HepG2 (cell line): ENCODE results near the gene BEAN1. TPM values are rescaled to one million over a fixed set of nuclear protein-coding genes. Genes with fewer than 3 reads are reported as not detected.

Experiments used
- CBX5 ChIP-seq: sonication (generic); formaldehyde crosslinking; IDR thresholded peaks from 2 replicates; pipeline ENCODE4 v1.4.0; 2020; ENCODE audit warnings: missing genetic modification reagents, borderline replicate concordance
- CREB1 ChIP-seq, 2 experiments: fragments of 450-650 bp in 1 of 2; IDR thresholded peaks; 2 replicates each; pipeline ENCODE4 v1.6.1; 2016 to 2017; ENCODE audit warnings: control low read depth in 1 of 2, mild to moderate bottlenecking in 1 of 2, missing compliant biosample characterization in 1 of 2, missing genetic modification characterization in 1 of 2
- HDAC2 ChIP-seq: sonication (generic); formaldehyde crosslinking; IDR thresholded peaks from 2 replicates; pipeline ENCODE4 v1.4.0; 2020; ENCODE audit warnings: missing genetic modification reagents
- HNRNPL ChIP-seq: fragments of 200-400 bp; formaldehyde crosslinking; IDR thresholded peaks from 2 replicates; pipeline ENCODE4 v1.6.1; 2017; ENCODE audit warnings: mild to moderate bottlenecking, low read depth, low read length
- HOXD1 ChIP-seq: sonication (generic); formaldehyde crosslinking; IDR thresholded peaks from 2 replicates; pipeline ENCODE4 v1.5.0; 2020; ENCODE audit warnings: missing genetic modification reagents
- ISX ChIP-seq: sonication (generic); formaldehyde crosslinking; conservative IDR thresholded peaks from 2 replicates; pipeline ENCODE4 v1.5.0; 2020; ENCODE audit warnings: missing genetic modification reagents
- MED1 ChIP-seq: sonication (generic); formaldehyde crosslinking; IDR thresholded peaks from 2 replicates; pipeline ENCODE4 v1.4.0; 2020; ENCODE audit warnings: missing genetic modification reagents
- NR2F6 ChIP-seq, 2 experiments: IDR thresholded peaks; 2 replicates each; pipeline ENCODE4 v1.6.1; 2016; ENCODE audit warnings: antibody characterized with exemption in 1 of 2, mild to moderate bottlenecking in 1 of 2
- POLR2AphosphoS2 ChIP-seq: IDR thresholded peaks from 2 replicates; pipeline ENCODE4 v1.6.1; 2011; ENCODE audit warnings: low read depth, low read length, improper control_type of control experiment
- RXRB ChIP-seq: IDR thresholded peaks from 2 replicates; pipeline ENCODE4 v1.6.1; 2016; ENCODE audit warnings: borderline replicate concordance, missing genetic modification reagents, missing compliant biosample characterization
- TERF1 ChIP-seq: sonication (generic); formaldehyde crosslinking; IDR thresholded peaks from 2 replicates; pipeline ENCODE4 v1.8.0; 2022; ENCODE audit warnings: mild to moderate bottlenecking, missing genetic modification reagents, moderate library complexity
- ZFP91 ChIP-seq: sonication (generic); formaldehyde crosslinking; IDR thresholded peaks from 2 replicates; pipeline ENCODE4 v1.9.0; 2022; ENCODE audit warnings: missing genetic modification reagents, mild to moderate bottlenecking, borderline replicate concordance
- ZNF263 ChIP-seq: sonication (generic); formaldehyde crosslinking; IDR thresholded peaks from 2 replicates; pipeline ENCODE4 v1.4.0; 2020; ENCODE audit warnings: missing genetic modification reagents
- ZNF326 ChIP-seq: sonication (generic); formaldehyde crosslinking; IDR thresholded peaks from 2 replicates; pipeline ENCODE4 v1.4.0; 2020; ENCODE audit warnings: missing genetic modification reagents, borderline replicate concordance
- ZNF510 ChIP-seq: sonication (generic); formaldehyde crosslinking; IDR thresholded peaks from 2 replicates; pipeline ENCODE4 v1.4.0; 2020; ENCODE audit warnings: low read depth, mild to moderate bottlenecking, missing genetic modification reagents
- ZNF619 ChIP-seq: sonication (generic); formaldehyde crosslinking; IDR thresholded peaks from 2 replicates; pipeline ENCODE4 v1.4.0; 2020; ENCODE audit warnings: mild to moderate bottlenecking, missing genetic modification reagents
- ZNF670 ChIP-seq: sonication (generic); formaldehyde crosslinking; IDR thresholded peaks from 2 replicates; pipeline ENCODE4 v1.8.0; 2022; ENCODE audit warnings: mild to moderate bottlenecking, missing genetic modification reagents, borderline replicate concordance
- ZNF737 ChIP-seq: sonication (generic); formaldehyde crosslinking; IDR thresholded peaks from 2 replicates; pipeline ENCODE4 v1.5.0; 2020; ENCODE audit warnings: missing genetic modification reagents, mild to moderate bottlenecking, borderline replicate concordance
- ZNF788 ChIP-seq: sonication (generic); formaldehyde crosslinking; IDR thresholded peaks from 2 replicates; pipeline ENCODE4 v1.5.0; 2020; ENCODE audit warnings: mild to moderate bottlenecking, missing genetic modification reagents, borderline replicate concordance
- polyA plus RNA-seq, 8 experiments: library from polyadenylated mRNA; depleted of rRNA in 3 of 8; stranded (reverse) in 7 of 8; unstranded in 1 of 8; fragments of >200 nt; fragmentation: Illumina TruSeq in 4 of 8; extraction: Trizol in 4 of 8; gene quantifications; 2 replicates each; pipeline versions ENCODE4 v1.2.1 to v1.2.3, GENCODE V29; 2011 to 2016; ENCODE audit warnings: low read depth in 4 of 8, missing spikeins in 1 of 8, mixed read lengths in 1 of 8; ENCODE audit not compliant: insufficient read depth in 1 of 8
- total RNA-seq, 5 experiments: library from RNA; depleted of rRNA; stranded (reverse); fragments of >200 nt; fragmentation: Illumina TruSeq; extraction: Trizol; gene quantifications; 2 replicates each; pipeline ENCODE4 v1.2.3, GENCODE V29; 2016; ENCODE audit warnings: low read depth in 1 of 5
- TF ChIP-seq, protein P1 (sequence below): sonication (generic); formaldehyde crosslinking; IDR thresholded peaks from 2 replicates; pipeline ENCODE4 v1.8.1; 2023; ENCODE audit warnings: missing genetic modification reagents, inconsistent platforms, borderline replicate concordance
- TF ChIP-seq, protein P2 (sequence below): sonication (generic); formaldehyde crosslinking; IDR thresholded peaks from 2 replicates; pipeline ENCODE4 v1.9.0; 2021; ENCODE audit warnings: missing genetic modification reagents, mild to moderate bottlenecking, borderline replicate concordance
- TF ChIP-seq, protein P3 (sequence below): conservative IDR thresholded peaks from 2 replicates; pipeline ENCODE4 v1.6.1; 2018; ENCODE audit warnings: missing genetic modification reagents

BEAN1 gene
- total and polyA plus RNA-seq, 2 of the 13 experiments (the other 11 are each of a cell fraction or from before 2014, with no cell fraction given), result 0.53 to 1.4 TPM

DNA sequence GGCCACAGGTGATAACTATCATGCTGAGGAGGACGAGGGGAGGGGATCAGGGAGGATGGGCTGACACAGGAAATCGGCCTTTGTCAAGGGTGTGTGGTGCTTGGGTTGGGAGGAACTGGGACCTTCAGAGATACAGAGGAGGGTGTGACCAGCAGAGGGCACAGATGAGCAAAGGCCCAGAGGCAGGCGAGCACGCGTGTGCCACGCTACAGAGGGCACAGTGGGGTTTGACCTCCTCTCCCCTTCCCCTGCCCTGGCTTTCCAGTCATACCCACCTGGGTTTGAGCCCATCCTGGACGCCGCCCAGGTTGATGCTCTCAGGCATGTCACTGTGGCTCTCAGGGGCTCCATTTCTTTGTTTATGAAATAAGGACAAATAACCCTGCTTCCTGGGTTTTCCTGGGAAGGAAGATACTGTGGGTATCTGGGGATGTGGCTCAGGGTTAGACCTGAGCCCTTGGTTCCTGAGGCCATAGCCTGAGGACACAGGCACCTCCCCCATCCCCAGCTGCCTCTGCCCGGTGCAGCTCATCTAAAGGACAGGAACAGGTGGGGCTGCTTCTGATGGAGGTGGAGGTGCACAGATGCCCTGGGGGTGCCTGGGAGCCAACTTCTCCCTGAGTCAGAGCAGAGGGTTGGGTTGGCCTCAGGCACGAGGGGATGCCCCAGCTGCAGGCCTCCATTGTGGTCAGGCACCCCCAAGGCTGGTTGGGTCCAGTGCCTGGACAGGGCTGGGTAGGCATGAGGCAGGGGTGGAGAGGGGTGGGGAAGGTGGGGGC, 51.8 kb downstream of the BEAN1 start (continued):
- TF ChIP-seq, protein P1, sequence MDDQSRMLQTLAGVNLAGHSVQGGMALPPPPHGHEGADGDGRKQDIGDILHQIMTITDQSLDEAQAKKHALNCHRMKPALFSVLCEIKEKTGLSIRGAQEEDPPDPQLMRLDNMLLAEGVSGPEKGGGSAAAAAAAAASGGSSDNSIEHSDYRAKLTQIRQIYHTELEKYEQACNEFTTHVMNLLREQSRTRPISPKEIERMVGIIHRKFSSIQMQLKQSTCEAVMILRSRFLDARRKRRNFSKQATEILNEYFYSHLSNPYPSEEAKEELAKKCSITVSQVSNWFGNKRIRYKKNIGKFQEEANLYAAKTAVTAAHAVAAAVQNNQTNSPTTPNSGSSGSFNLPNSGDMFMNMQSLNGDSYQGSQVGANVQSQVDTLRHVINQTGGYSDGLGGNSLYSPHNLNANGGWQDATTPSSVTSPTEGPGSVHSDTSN (CRISPR knock-in tag), result no peak
- TF ChIP-seq POLR2AphosphoS2 (no peak), NR2F6 (IDR thresholded peaks at IDR 0.05) (0 out of 2 replicates have a peak, but pooled peaks have one; percentile 43), NR2F6 (CRISPR knock-in tag; IDR thresholded peaks at IDR 0.05) (peak; percentile 82), HNRNPL (peak; percentile 80), ZFP91 (CRISPR knock-in tag) (peak; percentile 47), ZNF619 (CRISPR knock-in tag) (no peak), ZNF670 (CRISPR knock-in tag) (no peak), ZNF737 (no peak), ZNF326 (CRISPR knock-in tag) (no peak), ZNF263 (CRISPR knock-in tag) (peak; percentile 81), CBX5 (0 out of 2 replicates have a peak, but pooled peaks have one; percentile 35), RXRB (CRISPR knock-in tag) (peak; percentile 58; the same call in 1 of the 2 replicates), ZNF788 (CRISPR knock-in tag) (peak; percentile 63; the same call in 1 of the 2 replicates), ZNF510 (CRISPR knock-in tag) (no peak), TERF1 (CRISPR knock-in tag) (no peak), CREB1 (IDR thresholded peaks at IDR 0.05) (no peak), CREB1 (CRISPR knock-in tag; IDR thresholded peaks at IDR 0.05) (no peak), ISX (CRISPR knock-in tag) (no peak), MED1 (CRISPR knock-in tag) (peak; percentile 57; the same call in 1 of the 2 replicates), HOXD1 (CRISPR knock-in tag) (no peak), HDAC2 (peak; percentile 55; the same call in 1 of the 2 replicates)
- TF ChIP-seq, protein P2, sequence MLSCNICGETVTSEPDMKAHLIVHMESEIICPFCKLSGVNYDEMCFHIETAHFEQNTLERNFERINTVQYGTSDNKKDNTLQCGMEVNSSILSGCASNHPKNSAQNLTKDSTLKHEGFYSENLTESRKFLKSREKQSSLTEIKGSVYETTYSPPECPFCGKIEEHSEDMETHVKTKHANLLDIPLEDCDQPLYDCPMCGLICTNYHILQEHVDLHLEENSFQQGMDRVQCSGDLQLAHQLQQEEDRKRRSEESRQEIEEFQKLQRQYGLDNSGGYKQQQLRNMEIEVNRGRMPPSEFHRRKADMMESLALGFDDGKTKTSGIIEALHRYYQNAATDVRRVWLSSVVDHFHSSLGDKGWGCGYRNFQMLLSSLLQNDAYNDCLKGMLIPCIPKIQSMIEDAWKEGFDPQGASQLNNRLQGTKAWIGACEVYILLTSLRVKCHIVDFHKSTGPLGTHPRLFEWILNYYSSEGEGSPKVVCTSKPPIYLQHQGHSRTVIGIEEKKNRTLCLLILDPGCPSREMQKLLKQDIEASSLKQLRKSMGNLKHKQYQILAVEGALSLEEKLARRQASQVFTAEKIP (CRISPR knock-in tag), result no peak
- TF ChIP-seq, protein P3, sequence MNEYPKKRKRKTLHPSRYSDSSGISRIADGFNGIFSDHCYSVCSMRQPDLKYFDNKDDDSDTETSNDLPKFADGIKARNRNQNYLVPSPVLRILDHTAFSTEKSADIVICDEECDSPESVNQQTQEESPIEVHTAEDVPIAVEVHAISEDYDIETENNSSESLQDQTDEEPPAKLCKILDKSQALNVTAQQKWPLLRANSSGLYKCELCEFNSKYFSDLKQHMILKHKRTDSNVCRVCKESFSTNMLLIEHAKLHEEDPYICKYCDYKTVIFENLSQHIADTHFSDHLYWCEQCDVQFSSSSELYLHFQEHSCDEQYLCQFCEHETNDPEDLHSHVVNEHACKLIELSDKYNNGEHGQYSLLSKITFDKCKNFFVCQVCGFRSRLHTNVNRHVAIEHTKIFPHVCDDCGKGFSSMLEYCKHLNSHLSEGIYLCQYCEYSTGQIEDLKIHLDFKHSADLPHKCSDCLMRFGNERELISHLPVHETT (CRISPR knock-in tag), result no peak
